Smooth muscle cell (in vitro differentiated cells): Measurements from ENCODE around the gene PIK3C3. TPM values are rescaled to one million over a fixed set of nuclear protein-coding genes. Genes with fewer than 3 reads are reported as not detected.

ENCODE experiments used
- DNase-seq: peaks from one replicate; lab custom pipeline; 2025; ENCODE audit not compliant: unreplicated experiment; lab: John Stamatoyannopoulos, UW
- H2AFZ ChIP-seq: fragments of 200-600 bp; sonication (generic); 2 replicates; pipeline ENCODE4 v1.6.0; 2016; ENCODE audit warnings: antibody characterized with exemption, low read depth, mild to moderate bottlenecking
- H3F3A ChIP-seq: fragments of 200-600 bp; sonication (generic); 2 replicates; pipeline ENCODE4 v1.6.0; 2017; ENCODE audit warnings: antibody characterized with exemption, low read depth
- H3K27ac ChIP-seq: fragments of 200-600 bp; sonication (generic); 2 replicates; pipeline ENCODE4 v1.5.1; 2016; ENCODE audit warnings: low read depth, mild to moderate bottlenecking
- H3K27me3 ChIP-seq: fragments of 200-600 bp; sonication (generic); 2 replicates; pipeline ENCODE4 v1.6.1; 2016; ENCODE audit warnings: low read depth, mild to moderate bottlenecking
- H3K36me3 ChIP-seq: fragments of 200-600 bp; sonication (generic); 2 replicates; pipeline ENCODE4 v1.5.1; 2016; ENCODE audit warnings: low read depth
- H3K4me1 ChIP-seq: fragments of 200-600 bp; sonication (generic); 2 replicates; pipeline ENCODE4 v1.5.1; 2016; ENCODE audit warnings: low read depth
- H3K4me2 ChIP-seq: fragments of 200-600 bp; sonication (generic); 2 replicates; pipeline ENCODE4 v1.6.0; 2016; ENCODE audit warnings: mild to moderate bottlenecking
- H3K4me3 ChIP-seq: fragments of 200-600 bp; sonication (generic); 2 replicates; pipeline ENCODE4 v1.5.1; 2016; ENCODE audit warnings: mild to moderate bottlenecking
- H3K79me2 ChIP-seq: fragments of 200-600 bp; sonication (generic); 2 replicates; pipeline ENCODE4 v1.6.0; 2016; ENCODE audit warnings: low read depth, mild to moderate bottlenecking
- H3K9ac ChIP-seq: fragments of 200-600 bp; sonication (generic); 2 replicates; pipeline ENCODE4 v1.6.0; 2016; ENCODE audit warnings: low read depth
- H3K9me3 ChIP-seq: fragments of 200-600 bp; sonication (generic); replicated peaks from 2 replicates; pipeline ENCODE4 v1.5.1; 2016; ENCODE audit warnings: low read depth
- H4K20me1 ChIP-seq: fragments of 200-600 bp; sonication (generic); 2 replicates; pipeline ENCODE4 v1.6.0; 2016; ENCODE audit warnings: low read depth
- WGBS: methylation state at CpG from one replicate; pipeline ENCODE4 v1.1.7; 2016; ENCODE audit warnings: low lambda C conversion rate; 5-methylcytosine and 5-hydroxymethylcytosine counted together
- polyA plus RNA-seq: library from polyadenylated mRNA; unstranded; fragments of >200 nt; fragmentation: Nextera tagmentation; extraction: Ambion mirVana; gene quantifications from 2 replicates; pipeline ENCODE4 v1.2.1, GENCODE V29; 2016
- total RNA-seq: library from RNA; depleted of rRNA; stranded (reverse); fragments of >200 nt; gene quantifications from 2 replicates; pipeline ENCODE4 v1.2.3, GENCODE V29; 2014
- TF ChIP-seq, protein P1 (sequence below): fragments of 200-600 bp; sonication (generic); IDR thresholded peaks from 2 replicates; pipeline ENCODE4 v1.5.1; 2017; ENCODE audit warnings: borderline replicate concordance, mild to moderate bottlenecking, antibody characterized with exemption; ENCODE audit not compliant: insufficient read depth, poor library complexity, severe bottlenecking

Gene PIK3C3
- total and polyA plus RNA-seq, 2 experiments from 2014 or later: 19.2 to 58.6 TPM

DNA sequence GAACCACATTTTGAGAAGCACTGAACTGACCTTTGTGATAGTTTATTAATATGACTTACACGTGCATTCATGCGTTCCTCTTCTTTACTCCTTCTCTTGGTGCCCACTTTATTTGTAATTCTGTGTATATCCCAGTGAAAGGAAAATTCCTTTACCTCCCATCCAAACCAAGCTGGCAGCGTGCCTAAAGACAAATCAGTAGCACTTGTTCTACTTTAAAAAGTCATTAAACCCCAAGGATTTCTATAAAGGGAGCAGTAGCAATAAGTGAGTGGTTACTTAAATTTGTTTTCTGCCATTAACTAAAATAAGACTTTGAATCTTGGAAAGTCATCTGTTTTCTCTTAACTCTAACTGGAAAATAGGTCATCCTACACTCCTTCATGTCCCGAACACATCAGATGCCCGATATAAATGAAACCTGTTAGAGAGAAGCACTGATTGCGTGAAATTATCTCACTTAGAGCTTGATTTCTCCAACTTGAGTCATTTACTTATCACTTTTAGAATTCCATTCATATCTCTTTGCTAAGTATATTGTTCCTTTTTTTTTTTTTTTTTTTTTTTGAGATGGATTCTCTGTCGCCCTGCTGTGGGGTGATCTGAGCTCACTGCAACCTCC is 10.7 kb downstream of the PIK3C3 start:
- 95% methylated on average over 7 of the region's 7 CpGs for WGBS

DNA sequence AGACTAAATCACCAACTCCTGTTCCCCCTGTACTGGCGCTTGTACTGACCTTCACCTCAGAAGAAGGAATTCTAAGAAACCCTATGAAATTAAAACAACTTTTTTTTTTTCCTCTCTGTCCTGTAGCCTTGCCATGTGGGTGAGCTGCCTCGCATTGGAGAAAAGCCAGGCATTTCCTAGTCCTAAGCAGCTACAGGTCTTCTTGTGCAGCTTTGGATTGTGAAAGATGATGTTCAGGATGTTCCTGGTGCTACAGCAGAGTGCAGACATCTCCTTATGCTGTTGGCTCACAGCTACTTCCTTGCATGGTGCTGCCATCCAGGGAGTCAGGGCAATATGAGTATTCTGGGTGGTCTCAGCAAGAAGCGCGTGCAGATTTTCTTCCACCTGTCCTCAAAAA is 11.9 kb downstream of the PIK3C3 start:
- Histone ChIP-seq H3K9me3 (no peaks in the 10 kb centered on the region), H3K4me1 (no peaks in the 10 kb centered on the region), H3K4me3 (no peak overlapping the region), H3K4me2 (no peak overlapping the region), H2AFZ (no peak overlapping the region), H3K27me3 (no peaks in the 10 kb centered on the region), H3K79me2 (peaks cover 36% of the 10 kb centered on the region), H3K27ac (no peak overlapping the region), H4K20me1 (peaks cover 92% of the 10 kb centered on the region), H3K36me3 (peaks cover 10% of the 10 kb centered on the region), H3K9ac (no peak overlapping the region), H3F3A (no peaks in the 10 kb centered on the region)
- TF ChIP-seq, protein P1, sequence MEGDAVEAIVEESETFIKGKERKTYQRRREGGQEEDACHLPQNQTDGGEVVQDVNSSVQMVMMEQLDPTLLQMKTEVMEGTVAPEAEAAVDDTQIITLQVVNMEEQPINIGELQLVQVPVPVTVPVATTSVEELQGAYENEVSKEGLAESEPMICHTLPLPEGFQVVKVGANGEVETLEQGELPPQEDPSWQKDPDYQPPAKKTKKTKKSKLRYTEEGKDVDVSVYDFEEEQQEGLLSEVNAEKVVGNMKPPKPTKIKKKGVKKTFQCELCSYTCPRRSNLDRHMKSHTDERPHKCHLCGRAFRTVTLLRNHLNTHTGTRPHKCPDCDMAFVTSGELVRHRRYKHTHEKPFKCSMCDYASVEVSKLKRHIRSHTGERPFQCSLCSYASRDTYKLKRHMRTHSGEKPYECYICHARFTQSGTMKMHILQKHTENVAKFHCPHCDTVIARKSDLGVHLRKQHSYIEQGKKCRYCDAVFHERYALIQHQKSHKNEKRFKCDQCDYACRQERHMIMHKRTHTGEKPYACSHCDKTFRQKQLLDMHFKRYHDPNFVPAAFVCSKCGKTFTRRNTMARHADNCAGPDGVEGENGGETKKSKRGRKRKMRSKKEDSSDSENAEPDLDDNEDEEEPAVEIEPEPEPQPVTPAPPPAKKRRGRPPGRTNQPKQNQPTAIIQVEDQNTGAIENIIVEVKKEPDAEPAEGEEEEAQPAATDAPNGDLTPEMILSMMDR: no peak
- DNase-seq: no peak
- 97% methylated on average over 4 of the region's 4 CpGs for WGBS

More for the DNA sequence above, 10.7 kb downstream of the PIK3C3 start:
- Histone ChIP-seq H3K4me2 (no peak overlapping the region), H3K9ac (no peak overlapping the region), H4K20me1 (peaks cover 100% of the 10 kb centered on the region), H3F3A (no peaks in the 10 kb centered on the region), H3K79me2 (peaks cover 48% of the 10 kb centered on the region), H3K36me3 (peaks cover 6% of the 10 kb centered on the region), H3K4me1 (no peaks in the 10 kb centered on the region), H3K27ac (no peak overlapping the region), H3K27me3 (no peaks in the 10 kb centered on the region), H3K4me3 (no peak overlapping the region), H2AFZ (no peak overlapping the region), H3K9me3 (no peaks in the 10 kb centered on the region)
- TF ChIP-seq, protein P1: no peak
- DNase-seq: no peak

DNA sequence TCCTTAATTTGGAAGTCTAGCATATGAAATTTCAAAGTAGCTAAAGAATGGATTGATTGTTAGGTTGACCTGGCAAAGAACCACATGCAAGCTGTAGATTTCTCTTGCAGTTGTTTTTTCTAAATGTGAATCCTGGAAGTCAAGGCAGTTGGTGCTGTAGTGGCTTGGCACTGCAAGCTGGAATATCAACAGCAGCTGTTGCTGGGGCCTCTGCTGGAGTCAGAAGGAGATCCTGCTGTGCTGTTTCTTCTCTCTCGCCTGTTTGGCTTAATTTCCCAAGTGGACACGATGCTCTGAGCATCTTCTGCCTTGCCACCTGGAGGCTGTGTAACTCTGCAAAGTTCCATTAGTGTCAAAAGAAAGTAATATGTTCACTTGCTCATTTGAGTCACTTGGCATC is 12.6 kb downstream of the PIK3C3 start:
- Histone ChIP-seq H3K27ac (no peak overlapping the region), H3K4me2 (no peak overlapping the region), H4K20me1 (peaks cover 91% of the 10 kb centered on the region), H3K79me2 (peaks cover 30% of the 10 kb centered on the region), H3K4me1 (no peaks in the 10 kb centered on the region), H3K9me3 (no peaks in the 10 kb centered on the region), H3K36me3 (peaks cover 6% of the 10 kb centered on the region), H2AFZ (no peak overlapping the region), H3F3A (no peaks in the 10 kb centered on the region), H3K27me3 (no peaks in the 10 kb centered on the region), H3K4me3 (no peak overlapping the region), H3K9ac (no peak overlapping the region)
- 81% methylated on average over 2 of the region's 2 CpGs for WGBS
- TF ChIP-seq, protein P1: no peak
- no peak for DNase-seq

DNA sequence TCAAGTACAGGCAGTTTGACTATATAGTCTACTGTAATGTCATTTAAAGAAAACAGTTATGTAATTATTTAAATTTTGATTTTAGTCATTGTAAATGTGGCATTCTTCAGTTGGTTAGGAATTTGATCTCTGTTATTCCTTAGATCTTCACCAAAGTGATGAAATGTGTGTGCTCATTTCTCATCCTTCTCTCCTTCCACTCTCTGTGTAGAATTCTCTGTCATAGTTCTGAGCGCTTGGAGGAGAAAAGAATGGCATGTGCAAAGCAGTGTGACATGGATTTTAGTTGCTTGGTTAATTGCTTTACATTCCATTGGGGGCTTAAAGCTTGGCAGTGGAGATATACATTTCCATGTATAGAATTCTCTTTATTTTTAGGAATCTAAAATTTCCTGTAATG is 14.8 kb downstream of the PIK3C3 start:
- Histone ChIP-seq H3K79me2 (peaks cover 27% of the 10 kb centered on the region), H3K4me3 (no peak overlapping the region), H2AFZ (no peak overlapping the region), H3K4me2 (no peak overlapping the region), H3K9me3 (no peaks in the 10 kb centered on the region), H3K27ac (no peak overlapping the region), H3K36me3 (peaks cover 8% of the 10 kb centered on the region), H3K4me1 (no peaks in the 10 kb centered on the region), H3K27me3 (no peaks in the 10 kb centered on the region), H3K9ac (no peak overlapping the region), H4K20me1 (peaks cover 89% of the 10 kb centered on the region), H3F3A (no peaks in the 10 kb centered on the region)
- no peak for DNase-seq
- 97% methylated on average over 1 of the region's 1 CpG for WGBS
- TF ChIP-seq, protein P1: no peak
